HepG2 (cell line): ENCODE results near the gene AANAT. TPM values are rescaled to one million over a fixed set of nuclear protein-coding genes. Genes with fewer than 3 reads are reported as not detected.

ENCODE experiments used
- ATAC-seq: fragments of 200-7000 bp; cut with Tn5 transposase; 3 replicates; pipeline ENCODE4 v1.9.1; 2020; ENCODE audit warnings: mild to moderate bottlenecking, moderate library complexity
- BruUV-seq: library from RNA; stranded (reverse); fragments of 400-500 nt; replicated peaks from 2 replicates; lab custom pipeline; 2021; lab: Mats Ljungman, UMichigan
- CTCF ChIA-PET: fragments of 300-600 bp; formaldehyde crosslinking; extraction: SDS; loops from one replicate; lab custom pipeline; 2021; ENCODE audit warnings: low total read pairs, inconsistent platforms, low intra/inter-chr PET ratio; lab: Yijun Ruan, JAX
- POLR2A ChIA-PET: fragments of 350-600 bp; sonication (Branson Sonifier 250); formaldehyde crosslinking; loops from one replicate; lab custom pipeline; 2020; ENCODE audit warnings: antibody characterized with exemption, inconsistent platforms; lab: Yijun Ruan, JAX
- DNase-seq: peaks from one replicate; pipeline ENCODE4 v3.0.0-alpha.2; 2015; ENCODE audit warnings: low spot score
- FAIRE-seq: peaks from 3 replicates; lab custom pipeline; 2011; peaks lifted over from hg19 to GRCh38; lab: Jason Lieb, UNC
- H2AFZ ChIP-seq: one replicate; pipeline ENCODE4 v1.6.1; 2011; ENCODE audit warnings: low read length, inconsistent platforms
- H3K27ac ChIP-seq: fragments of 300-600 bp; 3 replicates; pipeline ENCODE4 v1.8.0; 2011; ENCODE audit warnings: mixed run types, mild to moderate bottlenecking, mixed read lengths, low read length, inconsistent platforms; ENCODE audit not compliant: insufficient read depth; ENCODE audit errors: extremely low read length
- H3K27me3 ChIP-seq, 2 experiments: fragments of 200-600 bp in 1 of 2; 2 replicates in 1 of 2; 3 replicates in 1 of 2; pipeline versions ENCODE4 v1.6.0 to v1.8.0; 2011; ENCODE audit warnings: low read length in 2 of 2, mild to moderate bottlenecking in 2 of 2, moderate library complexity in 2 of 2, inconsistent platforms in 1 of 2; ENCODE audit not compliant: insufficient read depth in 2 of 2, control insufficient read depth in 1 of 2
- H3K36me3 ChIP-seq, 2 experiments: fragments of 200-600 bp in 1 of 2; replicated peaks in 1 of 2; 2 replicates in 1 of 2; 3 replicates in 1 of 2; pipeline versions ENCODE4 v1.5.1 to v1.8.0; 2011; ENCODE audit warnings: low read length in 2 of 2, inconsistent platforms in 1 of 2; ENCODE audit not compliant: insufficient read depth in 2 of 2, control insufficient read depth in 1 of 2
- H3K4me1 ChIP-seq: 2 replicates; pipeline ENCODE4 v1.5.1; 2012; ENCODE audit warnings: low read length, inconsistent platforms; ENCODE audit not compliant: insufficient read depth
- H3K4me2 ChIP-seq: 2 replicates; pipeline ENCODE4 v1.6.0; 2011; ENCODE audit warnings: low read depth, low read length, inconsistent platforms
- H3K4me3 ChIP-seq, 3 experiments: fragments of 200-600 bp in 1 of 3; sonication (generic), shearing (Covaris generic) in 1 of 3; replicated peaks in 1 of 3; 2 replicates each; pipeline ENCODE4 v1.5.1; 2011 to 2016; ENCODE audit warnings: low read length in 3 of 3, inconsistent platforms in 2 of 3, low read depth in 2 of 3, mild to moderate bottlenecking in 2 of 3, control low read depth in 1 of 3, mixed read lengths in 1 of 3; ENCODE audit not compliant: insufficient read depth in 1 of 3
- H3K79me2 ChIP-seq: one replicate; pipeline ENCODE4 v1.6.1; 2011; ENCODE audit warnings: low read length, inconsistent platforms; ENCODE audit not compliant: insufficient read depth
- H3K9ac ChIP-seq: 2 replicates; pipeline ENCODE4 v1.6.0; 2011; ENCODE audit warnings: mild to moderate bottlenecking, low read depth, low read length, inconsistent platforms; ENCODE audit not compliant: insufficient read depth
- H3K9me3 ChIP-seq: 2 replicates; pipeline ENCODE4 v1.5.1; 2012; ENCODE audit warnings: mild to moderate bottlenecking, low read length
- H4K20me1 ChIP-seq: 2 replicates; pipeline ENCODE4 v1.6.0; 2011; ENCODE audit warnings: inconsistent platforms, mild to moderate bottlenecking, low read length, moderate library complexity; ENCODE audit not compliant: insufficient read depth
- AKAP8 ChIP-seq: sonication (generic); formaldehyde crosslinking; IDR thresholded peaks from 2 replicates; pipeline ENCODE4 v1.5.1; 2020; ENCODE audit warnings: mild to moderate bottlenecking, missing genetic modification reagents
- CAMTA2 ChIP-seq: sonication (generic); formaldehyde crosslinking; IDR thresholded peaks from 2 replicates; pipeline ENCODE4 v1.4.0; 2020; ENCODE audit warnings: mild to moderate bottlenecking, missing genetic modification reagents, borderline replicate concordance
- DNMT3B ChIP-seq: conservative IDR thresholded peaks from 2 replicates; pipeline ENCODE4 v1.6.1; 2016; ENCODE audit warnings: missing biosample characterization, control low read depth
- HDAC1 ChIP-seq: sonication (generic); formaldehyde crosslinking; IDR thresholded peaks from 2 replicates; pipeline ENCODE4 v1.5.1; 2020; ENCODE audit warnings: mild to moderate bottlenecking, missing genetic modification reagents
- HHEX ChIP-seq: IDR thresholded peaks from 2 replicates; pipeline ENCODE4 v1.6.1; 2016; ENCODE audit warnings: control low read depth
- HIVEP1 ChIP-seq: sonication (generic); formaldehyde crosslinking; IDR thresholded peaks from 2 replicates; pipeline ENCODE4 v1.4.0; 2020; ENCODE audit warnings: mild to moderate bottlenecking, missing genetic modification reagents
- HOXA5 ChIP-seq: sonication (generic); formaldehyde crosslinking; IDR thresholded peaks from 2 replicates; pipeline ENCODE4 v1.4.0; 2020; ENCODE audit warnings: missing genetic modification reagents
- MED1 ChIP-seq: sonication (generic); formaldehyde crosslinking; IDR thresholded peaks from 2 replicates; pipeline ENCODE4 v1.4.0; 2020; ENCODE audit warnings: missing genetic modification reagents
- MXD4 ChIP-seq: IDR thresholded peaks from 2 replicates; pipeline ENCODE4 v1.6.1; 2016; ENCODE audit warnings: mild to moderate bottlenecking, missing biosample characterization, missing genetic modification reagents
- NR2F6 ChIP-seq, 2 experiments: IDR thresholded peaks; 2 replicates each; pipeline ENCODE4 v1.6.1; 2016; ENCODE audit warnings: antibody characterized with exemption in 1 of 2, mild to moderate bottlenecking in 1 of 2
- RFX5 ChIP-seq: IDR thresholded peaks from 2 replicates; pipeline ENCODE4 v1.6.1; 2011; ENCODE audit warnings: low read depth, low read length, improper control_type of control experiment
- SALL2 ChIP-seq: sonication (generic); formaldehyde crosslinking; IDR thresholded peaks from 2 replicates; pipeline ENCODE4 v1.8.1; 2023; ENCODE audit warnings: mild to moderate bottlenecking, missing genetic modification reagents, inconsistent platforms
- TMF1 ChIP-seq: sonication (generic); formaldehyde crosslinking; IDR thresholded peaks from 2 replicates; pipeline ENCODE4 v1.8.1; 2022; ENCODE audit warnings: low read depth, missing genetic modification reagents
- ZBTB14 ChIP-seq: sonication (generic); formaldehyde crosslinking; IDR thresholded peaks from 2 replicates; pipeline ENCODE4 v1.4.0; 2020; ENCODE audit warnings: missing genetic modification reagents
- ZNF138 ChIP-seq: sonication (generic); formaldehyde crosslinking; IDR thresholded peaks from 2 replicates; pipeline ENCODE4 v1.5.0; 2020; ENCODE audit warnings: mild to moderate bottlenecking, low read depth, missing genetic modification reagents
- ZNF18 ChIP-seq: sonication (generic); formaldehyde crosslinking; IDR thresholded peaks from 2 replicates; pipeline ENCODE4 v1.8.0; 2022; ENCODE audit warnings: mild to moderate bottlenecking, missing genetic modification reagents; ENCODE audit not compliant: insufficient replicate concordance
- ZNF292 ChIP-seq: sonication (generic); formaldehyde crosslinking; IDR thresholded peaks from 2 replicates; pipeline ENCODE4 v1.8.1; 2022; ENCODE audit warnings: mild to moderate bottlenecking, low read depth, missing genetic modification reagents, borderline replicate concordance
- ZNF468 ChIP-seq: sonication (generic); formaldehyde crosslinking; IDR thresholded peaks from 2 replicates; pipeline ENCODE4 v1.8.0; 2022; ENCODE audit warnings: mild to moderate bottlenecking, moderate library complexity, missing genetic modification reagents
- ZNF616 ChIP-seq: sonication (generic); formaldehyde crosslinking; IDR thresholded peaks from 2 replicates; pipeline ENCODE4 v1.5.0; 2020; ENCODE audit warnings: low read depth, mild to moderate bottlenecking, missing genetic modification reagents
- ZNF670 ChIP-seq: sonication (generic); formaldehyde crosslinking; IDR thresholded peaks from 2 replicates; pipeline ENCODE4 v1.8.0; 2022; ENCODE audit warnings: mild to moderate bottlenecking, missing genetic modification reagents, borderline replicate concordance
- ZNF768 ChIP-seq: sonication (generic); formaldehyde crosslinking; IDR thresholded peaks from 2 replicates; pipeline ENCODE4 v1.4.0; 2020; ENCODE audit warnings: missing genetic modification reagents
- ZNF850 ChIP-seq: sonication (generic); formaldehyde crosslinking; conservative IDR thresholded peaks from 2 replicates; pipeline ENCODE4 v1.9.0; 2021; ENCODE audit warnings: mild to moderate bottlenecking, missing genetic modification reagents
- WGBS: methylation state at CpG from one replicate; pipeline ENCODE4 v1.1.6; 2017; ENCODE audit warnings: low lambda C conversion rate; 5-methylcytosine and 5-hydroxymethylcytosine counted together
- in situ Hi-C: cut with HindIII; loops from 2 replicates; pipeline ENCODE4 v1.10.0; 2017; ENCODE audit warnings: low pct_unique_long_range_greater_than_20kb; ENCODE audit not compliant: extremely low pct_ligation_motif_present
- intact Hi-C: fragments of 100-400 bp; cut with micrococcal nuclease; formaldehyde crosslinking; loops from one replicate; pipeline ENCODE4 v1.10.0; 2022; ENCODE audit not compliant: unreplicated experiment
- polyA plus RNA-seq, 8 experiments: library from polyadenylated mRNA; depleted of rRNA in 3 of 8; stranded (reverse) in 7 of 8; unstranded in 1 of 8; fragments of >200 nt; fragmentation: Illumina TruSeq in 4 of 8; extraction: Trizol in 4 of 8; gene quantifications; 2 replicates each; pipeline versions ENCODE4 v1.2.1 to v1.2.3, GENCODE V29; 2011 to 2016; ENCODE audit warnings: low read depth in 4 of 8, missing spikeins in 1 of 8, mixed read lengths in 1 of 8; ENCODE audit not compliant: insufficient read depth in 1 of 8
- total RNA-seq, 5 experiments: library from RNA; depleted of rRNA; stranded (reverse); fragments of >200 nt; fragmentation: Illumina TruSeq; extraction: Trizol; gene quantifications; 2 replicates each; pipeline ENCODE4 v1.2.3, GENCODE V29; 2016; ENCODE audit warnings: low read depth in 1 of 5
- TF ChIP-seq, protein P1 (sequence below): sonication (generic); formaldehyde crosslinking; IDR thresholded peaks from 2 replicates; pipeline ENCODE4 v1.4.0; 2020; ENCODE audit warnings: mild to moderate bottlenecking, missing genetic modification reagents

AANAT gene
- total and polyA plus RNA-seq, 2 of the 13 experiments (the other 11 are each of a cell fraction or from before 2014, with no cell fraction given), result 0.07 TPM; not detected in 1

GRCh38 chr17:76500747-76501017 lies 33.3 kb downstream of the AANAT start:
- BruUV-seq, result TSS peak; percentile 73
- no peaks in the 10 kb centered on the region for H3K9me3 ChIP-seq
- peaks cover 17% of the 10 kb centered on the region; the same call in 1 of the 2 replicates for H4K20me1 ChIP-seq
- in situ Hi-C loops (no loop called here), intact Hi-C loops (loop anchor here (1.0 kb wide), 1 partner anchor 34 kb away; no protein-coding TSS in a partner anchor)
- H3K4me1 ChIP-seq, result peaks cover 62% of the 10 kb centered on the region
- no peaks in the 10 kb centered on the region; a peak in 1 of 5 replicates for H3K27me3 ChIP-seq
- no peak for FAIRE-seq
- H3K79me2 ChIP-seq, result peaks cover 29% of the 10 kb centered on the region
- H3K9ac ChIP-seq, result peak overlapping the region; percentile 91
- no peak overlapping the region for H2AFZ ChIP-seq
- H3K27ac ChIP-seq, result peak overlapping the region; percentile 64
- no peak for DNase-seq
- POLR2A ChIA-PET, result interaction anchor here (1.0 to 8.2 kb wide), 21 partner anchors 9 to 249 kb away, joined by 3 to 252 read pairs (median 11); partner anchors contain the start of genes AANAT, PRPSAP1, SPHK1 and UBE2O
- 0% methylated on average over 8 of the region's 10 CpGs for WGBS
- CTCF ChIA-PET, result no interaction called here
- ATAC-seq, result no peak
- H3K36me3 ChIP-seq, result no peaks in the 10 kb centered on the region
- peak overlapping the region; percentile 90 to 99 (median 96) for H3K4me3 ChIP-seq
- H3K4me2 ChIP-seq, result peak overlapping the region; percentile 93
- no peak for TF ChIP-seq ZNF292
- TF ChIP-seq ZNF768 (CRISPR knock-in tag), result 0 out of 2 replicates have a peak, but pooled peaks have one; percentile 9
- TF ChIP-seq ZNF670, result peak; percentile 26; the same call in 1 of the 2 replicates
- TF ChIP-seq ZNF468, result 0 out of 2 replicates have a peak, but pooled peaks have one; percentile 28
- 0 out of 2 replicates have a peak, but pooled peaks have one; percentile 29 for TF ChIP-seq ZNF616
- TF ChIP-seq RFX5, result peak; percentile 4; the same call in 1 of the 2 replicates
- TF ChIP-seq SALL2 (CRISPR knock-in tag), result peak; percentile 30; the same call in 1 of the 2 replicates
- TF ChIP-seq AKAP8 (CRISPR knock-in tag), result no peak; the same call in 1 of the 2 replicates
- 0 out of 2 replicates have a peak, but pooled peaks have one; percentile 11 for TF ChIP-seq ZBTB14 (CRISPR knock-in tag)
- no peak for TF ChIP-seq ZNF18 (CRISPR knock-in tag)
- TF ChIP-seq MED1 (CRISPR knock-in tag), result 0 out of 2 replicates have a peak, but pooled peaks have one; percentile 1
- peak; percentile 77; the same call in 1 of the 2 replicates for TF ChIP-seq CAMTA2 (CRISPR knock-in tag)
- no peak for TF ChIP-seq HHEX
- 0 out of 2 replicates have a peak, but pooled peaks have one; percentile 20 for TF ChIP-seq HIVEP1 (CRISPR knock-in tag)
- peak; percentile 61; the same call in 1 of the 2 replicates for TF ChIP-seq DNMT3B
- peak; percentile 14; the same call in 1 of the 2 replicates for TF ChIP-seq HDAC1 (CRISPR knock-in tag)
- TF ChIP-seq HOXA5 (CRISPR knock-in tag), result 0 out of 2 replicates have a peak, but pooled peaks have one; percentile 17
- TF ChIP-seq ZNF138 (CRISPR knock-in tag), result 0 out of 2 replicates have a peak, but pooled peaks have one; percentile 13
- peak; percentile 17; the same call in 1 of the 2 replicates for TF ChIP-seq TMF1
- no peak for TF ChIP-seq MXD4 (CRISPR knock-in tag)
- TF ChIP-seq NR2F6 (IDR thresholded peaks at IDR 0.05), result no peak
- no peak for TF ChIP-seq NR2F6 (CRISPR knock-in tag; IDR thresholded peaks at IDR 0.05)
- TF ChIP-seq, protein P1, sequence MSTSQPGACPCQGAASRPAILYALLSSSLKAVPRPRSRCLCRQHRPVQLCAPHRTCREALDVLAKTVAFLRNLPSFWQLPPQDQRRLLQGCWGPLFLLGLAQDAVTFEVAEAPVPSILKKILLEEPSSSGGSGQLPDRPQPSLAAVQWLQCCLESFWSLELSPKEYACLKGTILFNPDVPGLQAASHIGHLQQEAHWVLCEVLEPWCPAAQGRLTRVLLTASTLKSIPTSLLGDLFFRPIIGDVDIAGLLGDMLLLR, result 0 out of 2 replicates have a peak, but pooled peaks have one; percentile 26
- TF ChIP-seq ZNF850 (CRISPR knock-in tag), result 0 out of 2 replicates have a peak, but pooled peaks have one; percentile 21
